Mucosa of gallbladder (tissue), 1 donor: ENCODE data around the gene SP100. TPM values are rescaled to one million over a fixed set of nuclear protein-coding genes. Genes with fewer than 3 reads are reported as not detected.
"Not testable (repeated sequence)": the region's sequence is repeated elsewhere in the genome, so short reads cannot be mapped to it uniquely, and the experiment has no call there.

ENCODE experiments used
- DNase-seq: peaks from one replicate; pipeline ENCODE4 v3.0.0-alpha.2; 2020; ENCODE audit warnings: low spot score
- total RNA-seq: library from RNA; stranded (reverse); gene quantifications from one replicate; pipeline ENCODE4 v1.2.1, GENCODE V29; 2021
- donor health status: DM: no; HTN: no; CAD: no.

Gene SP100
- 86.6 TPM for total RNA-seq

GRCh38 chr2:230416061-230416721 is at the start of gene SP100:
Gene SP100 (plus strand): TSS chr2:230416201. CDS start chr2:230416297, 96 bp downstream.
- peak; percentile 78 for DNase-seq

- no peak for DNase-seq
Measured at GRCh38 chr2:230382108-230382507, 33.9 kb upstream of the SP100 start.

GRCh38 chr2:230383453-230383852 is 32.5 kb upstream of the SP100 start:
- no peak for DNase-seq

DNA sequence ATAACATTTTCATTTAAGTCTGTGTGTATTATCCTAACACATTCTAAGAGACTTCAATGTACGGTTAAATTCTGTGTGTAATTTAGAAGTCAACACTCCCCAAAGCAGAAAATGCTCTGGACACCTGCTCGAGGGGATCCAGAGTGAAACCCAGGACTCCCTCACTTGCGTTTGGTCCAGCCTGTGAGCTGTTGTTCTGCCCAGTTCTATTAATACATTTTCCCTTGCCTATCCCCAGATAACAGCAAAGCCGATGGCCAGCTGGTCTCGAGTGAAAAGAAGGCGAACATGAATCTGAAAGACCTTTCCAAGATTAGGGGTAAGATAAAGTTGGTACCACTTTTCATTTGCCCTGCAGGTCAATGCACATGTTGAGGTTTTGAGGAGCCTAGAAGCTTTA is 31.0 kb upstream of the SP100 start:
- no peak for DNase-seq

DNA sequence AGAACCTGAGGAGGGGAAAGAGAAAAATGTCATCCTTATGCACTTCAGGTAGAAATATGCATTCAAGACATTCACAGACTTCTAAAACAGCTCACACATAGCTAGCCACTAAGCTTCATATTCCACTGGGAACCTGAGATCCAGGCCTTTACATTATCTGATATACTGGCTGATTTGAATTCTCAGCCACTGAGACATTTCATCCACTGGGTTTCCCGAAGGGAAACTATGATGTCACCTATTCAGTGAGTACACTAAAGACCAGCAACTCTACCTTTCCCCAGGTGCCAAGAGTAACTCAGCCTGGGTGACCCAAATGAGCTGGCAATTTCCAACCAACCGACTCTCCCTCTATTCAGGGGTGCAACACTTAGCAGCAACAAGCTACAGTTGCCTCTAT is 21.7 kb upstream of the SP100 start:
- DNase-seq = no peak

GRCh38 chr2:230398698-230399097 is 17.3 kb upstream of the SP100 start:
- DNase-seq = not testable (repeated sequence)

GRCh38 chr2:230400041-230400440 is 16.0 kb upstream of the SP100 start:
- no peak for DNase-seq

DNA sequence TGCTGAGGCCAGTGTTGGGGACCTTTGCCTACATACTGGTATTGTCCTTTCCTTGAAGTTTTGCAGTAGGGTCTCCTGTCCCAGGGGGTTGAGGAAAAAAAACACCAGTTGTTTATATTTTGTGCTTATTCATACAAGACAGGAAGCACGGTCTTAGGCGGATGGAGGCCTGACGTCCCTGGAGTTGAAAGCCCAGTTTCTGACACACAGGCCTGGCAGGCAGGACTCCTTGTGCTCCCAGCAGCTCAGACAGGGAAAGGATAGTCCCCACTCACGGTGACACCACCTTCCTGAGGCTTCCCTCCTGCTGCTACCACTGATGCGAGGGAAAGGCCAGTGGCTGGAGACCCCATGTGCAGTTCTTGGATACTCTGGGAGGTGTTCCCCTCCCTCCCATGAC is 15.5 kb upstream of the SP100 start:
- DNase-seq = no peak

DNA sequence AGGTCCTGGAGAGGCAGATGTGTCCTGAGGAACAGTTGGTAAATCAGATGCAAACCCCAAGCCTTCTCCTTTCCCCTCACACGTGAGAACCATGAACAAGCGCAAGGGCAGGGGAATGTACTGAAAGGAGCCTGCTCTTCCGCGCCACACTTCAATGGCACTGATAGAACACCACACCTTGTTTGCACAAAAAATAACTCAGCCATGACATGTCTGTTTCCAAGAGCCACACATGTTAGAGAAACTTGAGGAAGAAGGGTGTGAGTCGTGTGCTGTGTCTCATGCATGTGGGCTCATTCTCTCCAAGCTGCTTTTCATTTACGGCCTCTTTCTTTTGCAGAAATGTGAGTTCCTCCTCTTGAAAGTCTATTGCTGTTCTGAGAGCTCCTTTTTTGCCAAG is 15.0 kb upstream of the SP100 start:
- DNase-seq = not testable (repeated sequence)

DNA sequence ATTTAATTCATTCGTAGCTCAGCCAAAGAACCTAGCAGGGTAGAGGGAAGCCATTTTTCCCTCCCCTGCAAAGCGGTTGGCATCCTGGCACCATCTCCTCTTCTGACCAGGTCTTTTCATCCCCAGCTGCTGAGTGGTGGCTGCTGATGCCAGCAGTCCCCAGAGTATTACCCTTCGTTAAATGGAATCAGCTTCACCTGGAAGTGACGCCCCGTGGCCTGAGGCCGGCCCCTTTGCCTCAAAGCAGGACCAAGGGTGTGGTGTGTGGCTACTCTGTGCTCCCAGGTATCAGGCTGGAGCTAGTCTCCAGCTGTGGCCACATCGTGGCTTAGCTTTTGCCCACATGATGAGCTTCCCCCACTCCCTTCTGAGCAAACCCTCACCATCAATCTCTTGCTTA is 12.3 kb upstream of the SP100 start:
- DNase-seq = no peak

- DNase-seq = no peak
Measured at GRCh38 chr2:230405824-230406223, 10.2 kb upstream of the SP100 start.

- DNase-seq = no peak
Measured at GRCh38 chr2:230408244-230408842, 7.7 kb upstream of the SP100 start.

DNA sequence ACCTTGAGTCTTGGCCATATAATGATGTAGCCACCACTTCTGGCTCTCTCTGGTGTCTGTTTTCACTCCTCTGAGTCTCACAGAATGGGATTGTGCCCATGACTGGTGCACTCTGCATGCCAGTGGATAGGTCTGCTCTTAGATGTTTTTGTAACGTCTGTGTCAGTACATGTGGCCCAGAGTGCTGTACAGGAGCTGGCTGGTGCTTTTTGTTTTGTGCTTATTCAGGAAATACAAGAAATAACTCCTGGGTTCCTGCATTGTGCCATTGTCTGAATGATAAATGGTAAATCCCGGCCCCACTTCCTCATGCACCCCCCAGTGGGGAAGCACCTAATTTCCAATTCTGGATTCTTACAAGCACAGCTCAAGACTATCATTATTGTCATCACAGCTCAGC is 6.7 kb upstream of the SP100 start:
- not testable (repeated sequence) for DNase-seq

GRCh38 chr2:230410263-230410662 is 5.7 kb upstream of the SP100 start:
- DNase-seq = no peak

DNA sequence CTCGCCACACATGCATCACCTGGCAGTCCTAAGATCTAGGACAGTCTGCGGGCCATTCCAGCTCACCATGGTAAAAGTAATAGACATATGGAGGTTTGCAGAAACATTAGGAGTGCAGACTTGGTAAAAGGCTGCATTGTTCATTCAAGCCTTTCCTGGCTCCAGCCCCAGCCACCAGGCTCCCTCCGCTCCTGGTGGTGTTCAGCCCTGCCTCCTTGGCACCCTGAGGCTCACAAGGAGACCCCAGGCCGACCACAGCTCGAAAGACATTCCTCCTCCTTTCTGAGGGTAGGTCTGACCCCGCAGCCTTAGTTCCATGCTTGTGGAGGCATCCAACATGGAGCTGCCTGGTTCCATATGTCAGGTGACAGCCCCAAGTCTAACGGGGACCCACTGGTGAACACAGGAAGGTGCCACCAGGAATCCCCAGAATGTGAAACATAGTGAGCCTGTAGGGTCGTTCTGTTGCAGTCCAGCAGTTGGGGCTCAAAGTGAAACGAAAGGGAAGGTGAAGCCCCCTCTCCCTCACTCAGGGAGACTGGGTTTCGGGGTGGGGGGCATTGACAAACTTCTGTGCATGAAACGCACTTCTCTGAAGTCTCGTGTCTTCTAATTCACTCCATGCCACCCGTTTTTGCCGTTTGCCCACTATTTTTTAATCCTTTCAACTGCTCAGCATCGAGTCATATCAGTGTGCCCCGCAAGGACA is 5.0 kb upstream of the SP100 start:
- DNase-seq = no peak

- peak; percentile 52 for DNase-seq
Measured at GRCh38 chr2:230411570-230412370, 4.2 kb upstream of the SP100 start.

DNA sequence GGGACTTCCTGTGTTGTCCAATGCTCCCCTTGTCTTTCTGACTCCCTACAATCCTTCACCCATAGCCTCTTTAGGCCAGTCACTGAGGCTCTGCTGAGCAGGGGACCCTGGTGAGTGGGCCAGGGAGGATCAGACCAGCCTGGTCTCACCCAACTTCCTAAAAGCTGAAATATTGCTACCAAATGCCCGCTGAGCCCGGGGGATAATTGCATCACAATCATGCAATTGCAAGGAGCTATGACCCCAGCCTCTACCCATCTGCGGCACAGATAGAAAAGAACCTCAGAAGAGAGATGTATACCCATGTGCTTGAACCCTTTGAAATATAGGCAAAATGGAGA is 3.7 kb upstream of the SP100 start:
- DNase-seq = no peak

GRCh38 chr2:230412846-230413245 is 3.2 kb upstream of the SP100 start:
- no peak for DNase-seq

GRCh38 chr2:230413479-230413878 is 2.5 kb upstream of the SP100 start:
- no peak for DNase-seq

GRCh38 chr2:230414302-230414701 is 1.7 kb upstream of the SP100 start:
- no peak for DNase-seq

- no peak for DNase-seq
Measured at GRCh38 chr2:230417436-230417835, 1.4 kb downstream of the SP100 start.

- DNase-seq = no peak
Measured at GRCh38 chr2:230418341-230419016, 2.5 kb downstream of the SP100 start.
